ENCODE measurements around the gene NPRL2. TPM values are rescaled to one million over a fixed set of nuclear protein-coding genes. Genes with fewer than 3 reads are reported as not detected.

The NPRL2 gene
- total and polyA plus RNA-seq, 9 of the 15 experiments (the other 6 are each of a cell fraction or from before 2014, with no cell fraction given): 17.4 to 40.4 (median 24.4) TPM

GRCh38 chr3:50350527-50351322, at the start of gene NPRL2, which contains the start of gene CYB561D2 (continued):
- TF ChIP-seq ZNF592 (IDR thresholded peaks at IDR 0.05) (peak; percentile 90), HMGXB4 (CRISPR knock-in tag; IDR thresholded peaks at IDR 0.05) (no peak), CHD4 (IDR thresholded peaks at IDR 0.05; ENCODE audit: insufficient read depth, insufficient replicate concordance, low read depth, low read length, poor library complexity, severe bottlenecking) (no peak), BACH1 (tag; IDR thresholded peaks at IDR 0.05) (0 out of 2 replicates have a peak, but pooled peaks have one; percentile 33), SOX6 (IDR thresholded peaks at IDR 0.05) (no peak), ZNF274 (IDR thresholded peaks at IDR 0.05; ENCODE audit: borderline replicate concordance, low read depth, low read length) (no peak), ZFP30 (CRISPR knock-in tag; IDR thresholded peaks at IDR 0.05; ENCODE audit: borderline replicate concordance) (no peak), EP400 (IDR thresholded peaks at IDR 0.05) (peak; percentile 65), ZEB2 (IDR thresholded peaks at IDR 0.05) (no peak), ZBTB17 (CRISPR knock-in tag; IDR thresholded peaks at IDR 0.05) (peak; percentile 72; the same call in 1 of the 2 replicates), MITF (IDR thresholded peaks at IDR 0.05) (no peak), ZFP36 (IDR thresholded peaks at IDR 0.05; ENCODE audit: low read depth, low read length, partially characterized antibody) (no peak), NCOA4 (IDR thresholded peaks at IDR 0.05; ENCODE audit: partially characterized antibody) (no peak), IRF1 (CRISPR knock-in tag; IDR thresholded peaks at IDR 0.05; ENCODE audit: borderline replicate concordance) (no peak), NR2C1 (IDR thresholded peaks at IDR 0.05) (peak; percentile 94), NR2C1 (tag; IDR thresholded peaks at IDR 0.05) (peak; percentile 96), FOXK2 (conservative IDR thresholded peaks at IDR 0.05 in 1 of 2, IDR thresholded peaks at IDR 0.05 in 1 of 2; ENCODE audit: low read depth in 2 of 2) (peak; percentile 14 to 27; a peak in 1 of 4 replicates), RAD21 (CRISPR knock-in tag; conservative IDR thresholded peaks at IDR 0.05 in 1 of 2, IDR thresholded peaks at IDR 0.05 in 1 of 2) (no peak), GABPB2 (CRISPR knock-in tag; conservative IDR thresholded peaks at IDR 0.05) (no peak)

Data from K562 (cell line).